SU-DHL-6 (cell line): ENCODE results near the gene PRKCE.

ENCODE experiments used
- H2AFZ ChIP-seq: fragments of 200-600 bp; sonication (generic); 2 replicates; pipeline ENCODE4 v1.6.1; 2014; ENCODE audit warnings: low read depth, mild to moderate bottlenecking, moderate library complexity, mixed read lengths, antibody characterized with exemption, low read length; ENCODE audit not compliant: severe bottlenecking
- H3F3A ChIP-seq: fragments of 200-600 bp; shearing (Covaris generic); 2 replicates; pipeline ENCODE4 v1.6.0; 2016; ENCODE audit warnings: antibody characterized with exemption, mild to moderate bottlenecking; ENCODE audit not compliant: insufficient read depth
- H3K27ac ChIP-seq: fragments of 200-600 bp; sonication (generic); 2 replicates; pipeline ENCODE4 v1.5.1; 2016; ENCODE audit warnings: low read depth, mild to moderate bottlenecking, low read length, moderate library complexity, mixed read lengths
- H3K27me3 ChIP-seq: fragments of 200-600 bp; sonication (generic), shearing (Covaris generic); 2 replicates; pipeline ENCODE4 v1.6.0; 2014; ENCODE audit warnings: mild to moderate bottlenecking, low read length
- H3K36me3 ChIP-seq: fragments of 200-600 bp; sonication (generic); 2 replicates; pipeline ENCODE4 v1.6.1; 2014; ENCODE audit warnings: mild to moderate bottlenecking, low read length, mixed read lengths
- H3K4me2 ChIP-seq: fragments of 300-600, 200-600 bp; shearing (Covaris generic), sonication (generic); 2 replicates; pipeline ENCODE4 v1.6.0; 2014; ENCODE audit warnings: low read length, low read depth, mild to moderate bottlenecking; ENCODE audit not compliant: poor library complexity, severe bottlenecking
- H3K4me3 ChIP-seq: fragments of 200-600 bp; sonication (generic); 2 replicates; pipeline ENCODE4 v1.5.1; 2014; ENCODE audit warnings: antibody characterized with exemption, low read length, mild to moderate bottlenecking, mixed read lengths; ENCODE audit not compliant: insufficient read depth, poor library complexity, severe bottlenecking
- H3K79me2 ChIP-seq: fragments of 200-600 bp; sonication (generic); 2 replicates; pipeline ENCODE4 v1.6.1; 2014; ENCODE audit warnings: mild to moderate bottlenecking, low read length, moderate library complexity; ENCODE audit not compliant: insufficient read depth
- H3K9ac ChIP-seq: fragments of 200-600 bp; sonication (generic); 2 replicates; pipeline ENCODE4 v1.7.0; 2014; ENCODE audit warnings: mild to moderate bottlenecking, low read length
- H3K9me2 ChIP-seq: fragments of 200-600 bp; sonication (generic); replicated peaks from 2 replicates; pipeline ENCODE4 v1.6.1; 2014; ENCODE audit warnings: low read length; ENCODE audit not compliant: insufficient read depth
- H3K9me3 ChIP-seq: fragments of 200-600 bp; sonication (generic); 2 replicates; pipeline ENCODE4 v1.6.1; 2014; ENCODE audit warnings: low read length, mixed read lengths; ENCODE audit not compliant: insufficient read depth
- H4K20me1 ChIP-seq: fragments of 200-600 bp; sonication (generic); 2 replicates; pipeline ENCODE4 v1.6.1; 2014; ENCODE audit warnings: low read depth, mild to moderate bottlenecking, antibody characterized with exemption, low read length, moderate library complexity, mixed read lengths
- EZH2phosphoT487 ChIP-seq: fragments of 200-600 bp; sonication (generic), shearing (Covaris generic); conservative IDR thresholded peaks from 2 replicates; pipeline ENCODE4 v1.6.1; 2018; ENCODE audit warnings: mild to moderate bottlenecking, antibody characterized with exemption, low read length, moderate library complexity, mixed read lengths
- TF ChIP-seq, protein P1 (sequence below): fragments of 200-600 bp; sonication (generic); IDR thresholded peaks from one replicate; pipeline ENCODE4 v1.5.1; 2017; ENCODE audit warnings: antibody characterized with exemption, mild to moderate bottlenecking, low read length, moderate library complexity; ENCODE audit not compliant: insufficient read depth, poor library complexity, severe bottlenecking

The PRKCE gene

DNA sequence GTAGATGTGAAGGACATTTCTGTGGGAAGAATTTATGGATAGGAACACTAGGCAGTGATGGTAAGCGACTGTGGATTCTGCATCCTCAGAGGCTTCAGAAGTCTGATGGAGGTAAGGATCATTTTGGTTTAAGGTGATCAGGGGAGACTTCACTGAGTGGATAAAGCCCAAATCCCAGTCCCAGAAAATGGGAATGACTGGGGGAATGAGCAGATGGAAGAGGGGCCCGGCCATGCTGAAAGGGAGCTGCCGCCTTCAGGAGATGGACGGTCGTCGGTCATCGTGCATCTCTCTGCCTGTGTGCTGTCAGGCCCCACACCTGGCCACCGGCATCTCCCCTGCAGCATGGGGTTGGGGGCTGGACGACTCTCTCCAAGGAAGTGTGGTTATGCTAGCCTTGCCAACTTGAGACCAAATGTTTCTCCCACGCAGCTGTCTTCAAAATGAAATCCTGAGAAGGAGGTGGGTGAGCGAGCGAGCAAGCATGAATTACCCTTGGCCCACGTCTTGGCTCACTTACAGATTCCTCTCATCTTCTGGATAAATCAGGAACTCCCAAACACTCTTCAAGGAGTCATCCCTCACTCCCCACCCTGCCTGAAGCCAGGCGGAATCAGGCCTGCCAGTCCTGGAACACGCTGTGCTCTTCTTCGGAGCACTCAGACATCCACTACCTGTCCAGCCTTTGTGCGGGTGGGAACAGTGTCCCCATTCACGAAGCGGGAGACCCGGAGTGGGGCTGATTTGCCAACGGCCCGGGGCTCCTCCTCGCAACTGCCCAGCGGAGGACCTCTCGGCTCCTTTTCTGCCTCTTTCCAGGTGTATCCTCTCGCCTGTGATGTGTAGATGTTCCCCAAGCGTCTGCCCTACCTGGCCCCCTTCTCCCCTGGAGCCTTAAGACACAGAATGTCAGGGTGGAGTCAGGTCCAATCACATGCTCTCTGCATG, 85.6 kb downstream of the PRKCE start:
- Histone ChIP-seq H3K9ac (no peak overlapping the region), H3K27ac (no peak overlapping the region), H4K20me1 (no peaks in the 10 kb centered on the region), H3K79me2 (no peaks in the 10 kb centered on the region), H3K36me3 (no peaks in the 10 kb centered on the region), H3K4me3 (no peak overlapping the region), H3K4me2 (no peak overlapping the region), H2AFZ (no peak overlapping the region), H3K9me2 (no peaks in the 10 kb centered on the region), H3K9me3 (no peaks in the 10 kb centered on the region), H3F3A (no peaks in the 10 kb centered on the region), H3K27me3 (no peaks in the 10 kb centered on the region)
- TF ChIP-seq EZH2phosphoT487, result no peak
- TF ChIP-seq, protein P1, sequence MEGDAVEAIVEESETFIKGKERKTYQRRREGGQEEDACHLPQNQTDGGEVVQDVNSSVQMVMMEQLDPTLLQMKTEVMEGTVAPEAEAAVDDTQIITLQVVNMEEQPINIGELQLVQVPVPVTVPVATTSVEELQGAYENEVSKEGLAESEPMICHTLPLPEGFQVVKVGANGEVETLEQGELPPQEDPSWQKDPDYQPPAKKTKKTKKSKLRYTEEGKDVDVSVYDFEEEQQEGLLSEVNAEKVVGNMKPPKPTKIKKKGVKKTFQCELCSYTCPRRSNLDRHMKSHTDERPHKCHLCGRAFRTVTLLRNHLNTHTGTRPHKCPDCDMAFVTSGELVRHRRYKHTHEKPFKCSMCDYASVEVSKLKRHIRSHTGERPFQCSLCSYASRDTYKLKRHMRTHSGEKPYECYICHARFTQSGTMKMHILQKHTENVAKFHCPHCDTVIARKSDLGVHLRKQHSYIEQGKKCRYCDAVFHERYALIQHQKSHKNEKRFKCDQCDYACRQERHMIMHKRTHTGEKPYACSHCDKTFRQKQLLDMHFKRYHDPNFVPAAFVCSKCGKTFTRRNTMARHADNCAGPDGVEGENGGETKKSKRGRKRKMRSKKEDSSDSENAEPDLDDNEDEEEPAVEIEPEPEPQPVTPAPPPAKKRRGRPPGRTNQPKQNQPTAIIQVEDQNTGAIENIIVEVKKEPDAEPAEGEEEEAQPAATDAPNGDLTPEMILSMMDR, result no peak

- Histone ChIP-seq H3K9me3 (no peaks in the 10 kb centered on the region), H3K27me3 (no peaks in the 10 kb centered on the region), H3K79me2 (no peaks in the 10 kb centered on the region), H2AFZ (no peak overlapping the region), H3F3A (no peaks in the 10 kb centered on the region), H3K4me3 (no peak overlapping the region), H3K36me3 (no peaks in the 10 kb centered on the region), H3K4me2 (no peak overlapping the region), H3K9me2 (no peaks in the 10 kb centered on the region), H3K27ac (no peak overlapping the region), H4K20me1 (no peaks in the 10 kb centered on the region), H3K9ac (no peak overlapping the region)
- TF ChIP-seq, protein P1, result no peak
- no peak for TF ChIP-seq EZH2phosphoT487
Observed at GRCh38 chr2:45739796-45740485, 88.5 kb downstream of the PRKCE start.

DNA sequence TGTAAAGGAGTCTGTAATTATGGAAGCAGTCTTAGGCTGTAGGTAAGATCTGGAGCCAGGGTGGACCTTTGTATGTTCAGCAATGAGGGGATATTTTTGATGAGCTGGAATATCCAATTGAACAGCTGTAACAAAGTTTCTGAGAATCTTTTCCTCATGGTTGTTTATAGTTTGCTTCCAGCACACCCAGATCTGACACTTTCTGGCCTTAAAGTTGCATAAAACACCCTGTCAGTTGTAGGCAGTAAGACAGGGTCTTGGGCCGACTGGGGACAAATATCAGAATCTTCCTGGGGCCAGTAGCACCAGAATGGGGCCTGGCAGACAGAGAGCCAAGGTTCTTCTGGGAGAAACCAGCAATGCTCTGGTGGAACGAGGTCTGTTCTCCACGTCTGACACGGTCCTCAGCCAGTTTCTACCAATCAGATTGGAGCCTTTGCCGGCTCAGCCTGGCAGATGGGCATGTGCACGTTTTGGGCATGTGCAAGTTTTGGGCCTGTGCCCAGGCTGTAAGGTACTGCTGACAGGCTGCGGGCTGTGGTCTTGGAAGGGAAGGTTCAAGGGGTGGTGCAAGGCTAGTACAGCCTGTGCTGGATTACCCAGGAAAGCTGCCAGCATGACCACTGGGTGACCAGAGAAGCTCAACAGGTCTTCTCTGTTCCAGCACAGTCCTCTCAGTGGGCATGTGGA, 89.8 kb downstream of the PRKCE start:
- TF ChIP-seq, protein P1, result no peak
- no peak for TF ChIP-seq EZH2phosphoT487
- no peak overlapping the region for H2AFZ ChIP-seq
- H3K4me2 ChIP-seq, result no peak overlapping the region
- H3K36me3 ChIP-seq, result no peaks in the 10 kb centered on the region
- H3K9me3 ChIP-seq, result no peaks in the 10 kb centered on the region
- H3K9me2 ChIP-seq, result no peaks in the 10 kb centered on the region
- H3K27ac ChIP-seq, result no peak overlapping the region
- no peaks in the 10 kb centered on the region for H3K79me2 ChIP-seq
- H3K27me3 ChIP-seq, result no peaks in the 10 kb centered on the region
- H3F3A ChIP-seq, result no peaks in the 10 kb centered on the region
- no peaks in the 10 kb centered on the region for H4K20me1 ChIP-seq
- no peak overlapping the region for H3K9ac ChIP-seq
- H3K4me3 ChIP-seq, result no peak overlapping the region
